Mucosa of descending colon (tissue), 3 donors: ENCODE data around the gene PDE3A. TPM values are rescaled to one million over a fixed set of nuclear protein-coding genes. Genes with fewer than 3 reads are reported as not detected.

Source experiments
- ATAC-seq: fragments of 200-7000 bp; cut with Tn5 transposase; one replicate; pipeline ENCODE4 v1.9.1; 2020; ENCODE audit warnings: mild to moderate bottlenecking, moderate library complexity
- DNase-seq, 3 donors: peaks; one replicate each; pipeline ENCODE4 v3.0.0-alpha.2; 2020
- H3K36me3 ChIP-seq: fragments of 200-600 bp; one replicate; pipeline ENCODE4 v1.8.0; 2021; ENCODE audit warnings: low read depth, mild to moderate bottlenecking
- H3K4me1 ChIP-seq: fragments of 200-600 bp; one replicate; pipeline ENCODE4 v1.8.0; 2021; ENCODE audit warnings: low read depth, mild to moderate bottlenecking
- H3K4me3 ChIP-seq: fragments of 200-600 bp; one replicate; pipeline ENCODE4 v1.8.0; 2021; ENCODE audit warnings: mild to moderate bottlenecking
- H3K9me3 ChIP-seq: fragments of 200-600 bp; one replicate; pipeline ENCODE4 v1.8.0; 2021; ENCODE audit warnings: mild to moderate bottlenecking
- intact Hi-C, 2 donors: fragments of 100-400 bp; cut with DNase I in 1 of 2; cut with micrococcal nuclease in 1 of 2; formaldehyde crosslinking; loops; one replicate each; pipeline versions ENCODE4 v1.11.0 to v1.11.1; 2022; cut with DNase I, micrococcal nuclease
- total RNA-seq, 3 donors: library from RNA; stranded (reverse); fragmentation: NEBNext Ultra II Directional in 2 of 3; extraction: Animal tissue kit (Norgen Biotek cat#: 25700) in 2 of 3; gene quantifications; one replicate each; pipeline versions ENCODE4 v1.2.1 to v1.2.4, GENCODE V29; 2021 to 2023
- TF ChIP-seq, protein P1 (sequence below): fragments of 200-600 bp; IDR thresholded peaks from one replicate; pipeline ENCODE4 v1.8.0; 2022; ENCODE audit warnings: antibody characterized with exemption, mild to moderate bottlenecking
- donor health status: DM: no; HTN: no; CAD: no; lungs with moderate emphysema.
- donor health status: DM: no; HTN: no; CAD: no.
- donor health status: DM: no; HTN: yes; CAD: no.

The PDE3A gene
- total RNA-seq, 3 donors from 2014 or later = 47.2 to 84.1 (median 83.9) TPM

DNA sequence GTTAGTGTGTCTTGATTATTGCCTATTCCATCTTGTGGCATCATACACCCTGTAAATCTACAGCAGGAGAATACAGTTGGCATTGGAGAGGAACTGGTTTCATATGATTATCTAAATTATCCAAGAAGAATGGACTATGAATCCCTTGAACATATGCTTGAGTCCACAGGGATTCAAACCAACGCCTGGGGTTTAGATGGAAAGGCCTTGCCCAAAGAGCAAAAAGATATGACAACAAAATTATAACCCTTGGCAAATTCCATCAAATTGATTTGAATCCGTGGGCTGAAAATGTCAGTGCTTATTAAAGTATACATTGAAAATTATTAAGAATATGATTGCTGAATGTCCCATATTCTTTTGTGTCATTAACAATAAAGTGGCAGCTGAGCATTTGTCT is 108.2 kb downstream of the PDE3A start:
- H3K4me1 ChIP-seq = no peaks in the 10 kb centered on the region
- no peaks in the 10 kb centered on the region for H3K9me3 ChIP-seq
- TF ChIP-seq, protein P1, sequence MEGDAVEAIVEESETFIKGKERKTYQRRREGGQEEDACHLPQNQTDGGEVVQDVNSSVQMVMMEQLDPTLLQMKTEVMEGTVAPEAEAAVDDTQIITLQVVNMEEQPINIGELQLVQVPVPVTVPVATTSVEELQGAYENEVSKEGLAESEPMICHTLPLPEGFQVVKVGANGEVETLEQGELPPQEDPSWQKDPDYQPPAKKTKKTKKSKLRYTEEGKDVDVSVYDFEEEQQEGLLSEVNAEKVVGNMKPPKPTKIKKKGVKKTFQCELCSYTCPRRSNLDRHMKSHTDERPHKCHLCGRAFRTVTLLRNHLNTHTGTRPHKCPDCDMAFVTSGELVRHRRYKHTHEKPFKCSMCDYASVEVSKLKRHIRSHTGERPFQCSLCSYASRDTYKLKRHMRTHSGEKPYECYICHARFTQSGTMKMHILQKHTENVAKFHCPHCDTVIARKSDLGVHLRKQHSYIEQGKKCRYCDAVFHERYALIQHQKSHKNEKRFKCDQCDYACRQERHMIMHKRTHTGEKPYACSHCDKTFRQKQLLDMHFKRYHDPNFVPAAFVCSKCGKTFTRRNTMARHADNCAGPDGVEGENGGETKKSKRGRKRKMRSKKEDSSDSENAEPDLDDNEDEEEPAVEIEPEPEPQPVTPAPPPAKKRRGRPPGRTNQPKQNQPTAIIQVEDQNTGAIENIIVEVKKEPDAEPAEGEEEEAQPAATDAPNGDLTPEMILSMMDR = no peak
- no peak overlapping the region for H3K4me3 ChIP-seq
- H3K36me3 ChIP-seq = no peaks in the 10 kb centered on the region
- intact Hi-C loops = no loop called here
- ATAC-seq = no peak
- DNase-seq = no peak

DNA sequence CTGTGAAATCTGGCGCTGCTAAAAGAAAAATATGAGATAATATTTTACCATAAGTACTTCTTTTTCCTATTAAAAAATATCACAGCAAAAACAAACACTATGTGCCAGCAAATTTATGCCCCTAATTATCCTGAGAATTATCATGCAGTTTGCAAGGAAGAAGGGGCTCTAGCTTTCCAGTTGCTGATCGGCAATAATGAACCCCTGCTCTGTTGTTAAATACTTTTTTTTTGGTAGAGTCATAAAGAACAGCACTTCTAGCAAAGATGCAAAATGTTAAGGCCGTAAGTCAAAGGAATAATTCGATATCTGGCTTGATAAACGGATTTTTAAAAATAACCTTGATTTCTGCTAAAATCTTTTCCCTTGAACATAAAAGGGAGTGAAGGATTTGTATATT is 108.9 kb downstream of the PDE3A start:
- TF ChIP-seq, protein P1 = no peak
- H3K36me3 ChIP-seq = no peaks in the 10 kb centered on the region
- DNase-seq = no peak
- H3K4me3 ChIP-seq = no peak overlapping the region
- intact Hi-C loops = no loop called here
- no peak for ATAC-seq
- no peaks in the 10 kb centered on the region for H3K4me1 ChIP-seq
- no peaks in the 10 kb centered on the region for H3K9me3 ChIP-seq

DNA sequence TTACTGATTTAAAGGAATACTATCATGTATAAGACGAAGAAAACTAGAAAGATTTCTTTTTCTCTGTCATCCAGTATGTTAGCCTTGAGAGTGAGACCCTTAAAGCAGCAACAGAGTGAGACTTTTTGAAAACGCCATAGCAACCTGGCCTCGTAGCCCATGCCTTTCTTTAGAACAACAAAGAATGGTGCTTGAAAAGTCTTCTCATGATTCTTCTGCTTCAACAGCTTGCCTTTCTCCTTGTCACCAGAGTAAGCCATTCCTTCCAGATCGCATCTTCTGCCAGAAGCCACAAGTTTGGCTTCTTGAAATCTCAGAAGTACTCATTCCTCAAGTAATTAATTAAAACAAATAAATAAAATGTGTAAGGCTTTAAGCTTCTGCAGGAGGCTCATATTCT is 109.3 kb downstream of the PDE3A start:
- intact Hi-C loops = no loop called here
- no peaks in the 10 kb centered on the region for H3K4me1 ChIP-seq
- TF ChIP-seq, protein P1 = no peak
- no peaks in the 10 kb centered on the region for H3K9me3 ChIP-seq
- no peak for ATAC-seq
- no peak for DNase-seq
- H3K4me3 ChIP-seq = no peak overlapping the region
- H3K36me3 ChIP-seq = no peaks in the 10 kb centered on the region

DNA sequence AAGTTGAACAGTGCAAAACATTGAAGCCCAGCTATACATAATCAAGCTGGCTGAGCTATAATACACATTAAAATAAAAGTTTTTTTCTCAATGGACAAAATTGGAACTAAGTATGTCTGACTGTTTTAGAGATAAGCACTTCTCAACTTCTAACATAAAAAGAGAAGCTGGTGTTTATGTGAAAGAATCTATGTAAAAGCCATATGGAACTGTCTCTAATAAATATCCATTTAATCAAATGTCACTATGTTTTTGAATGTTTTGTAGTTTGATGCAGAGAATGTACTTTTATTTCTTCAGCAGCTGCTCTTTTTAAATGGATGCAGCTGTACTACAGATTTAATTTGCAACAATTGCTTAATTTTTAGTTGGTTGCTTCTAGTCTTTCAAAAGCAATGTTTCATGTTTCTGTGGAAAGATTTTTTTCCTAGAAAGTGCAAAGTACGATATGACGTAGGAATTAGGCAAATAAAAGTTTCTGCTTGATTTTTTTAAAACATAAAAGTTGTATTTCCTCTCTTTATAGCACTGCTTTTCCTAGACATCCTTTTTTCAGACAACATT is 114.2 kb downstream of the PDE3A start:
- Histone ChIP-seq H3K36me3 (no peaks in the 10 kb centered on the region), H3K9me3 (no peaks in the 10 kb centered on the region), H3K4me3 (no peak overlapping the region), H3K4me1 (no peaks in the 10 kb centered on the region)
- ATAC-seq (no peak), DNase-seq (no peak)
- intact Hi-C loops = no loop called here
- TF ChIP-seq, protein P1 = no peak

DNA sequence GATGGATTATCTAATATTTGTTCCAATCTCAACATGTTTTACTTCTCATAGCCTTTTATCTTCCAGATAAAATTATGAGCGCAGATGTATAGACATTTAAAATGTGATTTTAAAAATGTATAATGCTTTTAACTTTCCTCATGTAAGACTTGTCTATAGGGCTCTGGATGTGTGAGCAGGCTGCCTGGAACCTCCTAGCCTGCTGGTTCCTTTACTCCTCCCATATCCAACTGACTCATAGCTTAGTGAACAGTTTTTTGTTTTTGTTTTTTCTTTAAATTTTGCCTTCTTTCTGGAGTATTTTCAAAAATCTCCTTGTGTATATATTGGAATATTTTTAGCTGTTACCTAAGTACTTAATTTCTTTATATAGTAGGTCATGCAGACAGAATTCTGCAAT is 115.4 kb downstream of the PDE3A start:
- Histone ChIP-seq H3K4me3 (no peak overlapping the region), H3K4me1 (no peaks in the 10 kb centered on the region), H3K9me3 (no peaks in the 10 kb centered on the region), H3K36me3 (no peaks in the 10 kb centered on the region)
- TF ChIP-seq, protein P1 = no peak
- no peak for ATAC-seq
- no peak for DNase-seq
- intact Hi-C loops = no loop called here

DNA sequence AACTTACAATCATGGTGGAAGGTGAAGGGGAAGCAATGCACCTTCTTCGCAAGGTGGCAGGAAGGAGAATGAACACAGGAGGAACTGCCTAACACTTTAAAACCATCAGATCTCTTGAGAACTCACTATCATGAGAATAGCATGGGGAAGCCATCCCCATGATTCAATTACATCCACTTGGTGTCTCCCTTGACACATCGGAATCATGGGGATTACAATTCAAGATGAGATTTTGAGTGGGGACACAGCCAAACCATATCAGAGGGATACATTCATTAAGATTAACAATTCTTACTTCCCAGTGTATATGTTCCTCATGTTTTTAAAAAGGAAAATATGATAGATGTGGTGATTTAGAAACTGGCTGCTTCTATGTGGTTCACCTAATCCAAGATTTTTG is 117.9 kb downstream of the PDE3A start:
- Histone ChIP-seq H3K4me3 (no peak overlapping the region), H3K36me3 (no peaks in the 10 kb centered on the region), H3K4me1 (no peaks in the 10 kb centered on the region), H3K9me3 (no peaks in the 10 kb centered on the region)
- ATAC-seq = no peak
- no peak for DNase-seq
- intact Hi-C loops = no loop called here
- TF ChIP-seq, protein P1 = no peak
